ENCODE measurements around the gene NLGN1.

Gene NLGN1

DNA sequence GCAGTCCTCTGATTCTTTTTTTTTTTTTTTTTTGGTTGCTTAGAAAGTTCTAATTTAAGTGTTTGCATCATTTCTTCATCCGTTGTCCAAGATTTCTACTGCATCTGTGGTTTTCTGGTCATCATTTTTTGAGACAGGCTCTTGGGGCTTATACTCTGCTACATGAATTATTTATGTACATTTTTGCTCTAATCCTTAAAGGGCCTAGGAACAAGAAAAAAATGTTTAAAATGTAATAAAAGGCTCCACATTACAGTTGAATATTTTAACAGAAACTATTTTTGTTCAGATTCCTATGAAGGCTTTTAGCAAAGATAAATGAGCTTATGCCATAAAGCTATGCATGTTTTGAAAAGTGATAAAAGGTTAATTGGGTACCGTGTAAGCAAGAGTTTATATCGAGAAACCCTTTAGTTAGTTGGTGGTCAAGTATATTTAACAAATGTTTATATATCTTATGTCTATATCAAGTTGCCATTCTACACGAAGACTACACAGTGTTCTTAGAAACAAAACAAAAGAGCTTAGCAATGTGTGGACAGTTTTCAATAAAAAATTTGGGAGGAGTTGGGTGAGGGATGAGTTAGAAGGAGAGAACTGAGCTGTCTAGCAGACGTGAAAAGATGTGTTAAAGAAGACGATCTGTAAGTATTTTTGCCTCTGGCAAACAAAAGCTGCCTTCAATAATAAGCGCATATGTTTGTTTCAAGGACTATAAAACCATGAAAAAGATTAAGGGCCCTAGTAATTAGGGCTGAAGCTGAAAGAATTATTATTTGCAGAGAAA lies 898.0 kb downstream of the NLGN1 start:
- no peak for DNase-seq (ENCODE audit: low spot score)
- TF ChIP-seq, protein P1, sequence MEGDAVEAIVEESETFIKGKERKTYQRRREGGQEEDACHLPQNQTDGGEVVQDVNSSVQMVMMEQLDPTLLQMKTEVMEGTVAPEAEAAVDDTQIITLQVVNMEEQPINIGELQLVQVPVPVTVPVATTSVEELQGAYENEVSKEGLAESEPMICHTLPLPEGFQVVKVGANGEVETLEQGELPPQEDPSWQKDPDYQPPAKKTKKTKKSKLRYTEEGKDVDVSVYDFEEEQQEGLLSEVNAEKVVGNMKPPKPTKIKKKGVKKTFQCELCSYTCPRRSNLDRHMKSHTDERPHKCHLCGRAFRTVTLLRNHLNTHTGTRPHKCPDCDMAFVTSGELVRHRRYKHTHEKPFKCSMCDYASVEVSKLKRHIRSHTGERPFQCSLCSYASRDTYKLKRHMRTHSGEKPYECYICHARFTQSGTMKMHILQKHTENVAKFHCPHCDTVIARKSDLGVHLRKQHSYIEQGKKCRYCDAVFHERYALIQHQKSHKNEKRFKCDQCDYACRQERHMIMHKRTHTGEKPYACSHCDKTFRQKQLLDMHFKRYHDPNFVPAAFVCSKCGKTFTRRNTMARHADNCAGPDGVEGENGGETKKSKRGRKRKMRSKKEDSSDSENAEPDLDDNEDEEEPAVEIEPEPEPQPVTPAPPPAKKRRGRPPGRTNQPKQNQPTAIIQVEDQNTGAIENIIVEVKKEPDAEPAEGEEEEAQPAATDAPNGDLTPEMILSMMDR (IDR thresholded peaks at IDR 0.05; ENCODE audit: extremely low read depth, insufficient read depth, missing control alignments), result no peak
- in situ Hi-C loops (cut with MboI; ENCODE audit: low pct_unique_long_range_greater_than_20kb, low sequenced_read_pairs, unreplicated experiment), result no loop called here

DNA sequence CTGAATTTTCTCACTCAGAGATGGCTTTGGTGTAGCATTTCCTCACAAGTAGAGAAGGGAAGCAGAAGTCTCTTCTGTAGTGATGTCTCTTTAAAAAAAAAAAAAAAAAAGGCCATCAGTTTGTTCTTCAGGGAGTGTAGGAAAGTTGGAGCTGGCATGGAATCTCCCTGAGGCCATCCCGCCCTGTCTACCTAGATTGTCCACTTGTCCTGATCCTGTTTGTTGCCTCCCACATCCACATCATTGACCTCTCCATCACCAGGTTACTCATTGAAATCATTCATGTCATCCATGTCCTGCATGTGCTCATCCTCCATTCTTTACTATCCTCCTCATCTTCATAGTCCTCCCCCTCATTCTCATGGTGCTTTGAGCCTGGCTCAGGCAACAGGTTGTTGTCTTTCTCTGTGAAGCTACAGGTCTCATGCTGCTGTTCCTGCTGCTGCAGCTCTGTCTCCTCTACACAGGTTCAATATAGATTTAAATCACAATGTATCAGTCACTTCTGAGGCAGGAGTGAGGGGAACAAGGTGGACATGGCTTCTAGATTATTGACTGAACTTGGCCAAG lies 905.3 kb downstream of the NLGN1 start:
- in situ Hi-C loops (cut with MboI; ENCODE audit: low pct_unique_long_range_greater_than_20kb, low sequenced_read_pairs, unreplicated experiment), result no loop called here
- no peak for DNase-seq (ENCODE audit: low spot score)
- TF ChIP-seq, protein P1 (IDR thresholded peaks at IDR 0.05; ENCODE audit: extremely low read depth, insufficient read depth, missing control alignments), result no peak

DNA sequence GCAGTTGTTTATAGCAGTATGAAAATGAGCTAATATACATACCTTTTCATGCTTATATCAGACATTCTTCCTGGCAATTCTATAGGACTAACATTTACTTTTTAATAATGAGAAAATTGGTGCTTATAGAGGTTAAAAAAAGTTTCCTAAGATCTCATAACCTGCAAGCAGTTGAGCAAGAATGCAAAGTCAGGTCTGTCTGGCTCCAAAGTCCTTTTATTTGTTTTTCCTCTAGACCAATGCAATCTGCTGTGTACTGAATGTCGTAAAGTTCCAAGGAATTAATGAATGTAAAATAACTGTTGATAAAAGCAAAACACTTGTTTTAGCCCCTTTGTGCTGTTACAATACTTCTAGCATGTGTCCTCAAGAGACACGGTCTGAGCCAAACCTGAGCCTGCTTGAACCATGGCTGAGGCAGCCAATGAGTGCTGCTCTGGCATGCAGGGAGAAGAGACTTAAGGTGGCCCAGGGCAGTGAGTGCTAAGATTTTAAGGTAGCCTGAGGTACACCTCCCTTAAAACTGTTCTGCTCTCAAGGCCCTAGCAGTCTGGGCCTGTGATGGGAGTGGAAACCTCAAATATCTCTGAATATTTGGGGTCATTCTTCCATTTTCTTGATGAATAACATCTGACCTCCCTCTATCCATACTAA lies 906.5 kb downstream of the NLGN1 start:
- DNase-seq (ENCODE audit: low spot score), result no peak
- TF ChIP-seq, protein P1 (IDR thresholded peaks at IDR 0.05; ENCODE audit: extremely low read depth, insufficient read depth, missing control alignments), result no peak
- in situ Hi-C loops (cut with MboI; ENCODE audit: low pct_unique_long_range_greater_than_20kb, low sequenced_read_pairs, unreplicated experiment), result no loop called here

DNA sequence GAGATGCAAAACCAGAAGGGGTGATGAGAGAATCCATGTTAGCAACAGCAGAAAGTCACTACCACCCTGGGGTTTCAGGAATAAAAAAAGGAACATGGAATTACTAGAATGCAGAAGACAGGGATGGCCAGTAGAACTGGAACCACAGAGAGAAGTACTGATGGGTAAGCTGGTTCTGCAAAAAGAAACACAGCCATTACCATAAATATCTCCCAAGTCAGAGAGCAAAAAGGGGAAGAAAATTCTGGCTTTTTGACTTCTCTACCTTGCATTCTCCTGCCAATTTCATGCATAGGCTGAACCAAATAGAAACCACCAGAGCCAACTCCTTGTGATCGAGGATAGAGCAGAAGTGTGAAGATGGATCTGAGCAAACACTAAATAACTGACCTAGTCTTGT lies 911.2 kb downstream of the NLGN1 start:
- DNase-seq (ENCODE audit: low spot score), result no peak
- TF ChIP-seq, protein P1 (IDR thresholded peaks at IDR 0.05; ENCODE audit: extremely low read depth, insufficient read depth, missing control alignments), result no peak
- in situ Hi-C loops (cut with MboI; ENCODE audit: low pct_unique_long_range_greater_than_20kb, low sequenced_read_pairs, unreplicated experiment), result no loop called here

DNA sequence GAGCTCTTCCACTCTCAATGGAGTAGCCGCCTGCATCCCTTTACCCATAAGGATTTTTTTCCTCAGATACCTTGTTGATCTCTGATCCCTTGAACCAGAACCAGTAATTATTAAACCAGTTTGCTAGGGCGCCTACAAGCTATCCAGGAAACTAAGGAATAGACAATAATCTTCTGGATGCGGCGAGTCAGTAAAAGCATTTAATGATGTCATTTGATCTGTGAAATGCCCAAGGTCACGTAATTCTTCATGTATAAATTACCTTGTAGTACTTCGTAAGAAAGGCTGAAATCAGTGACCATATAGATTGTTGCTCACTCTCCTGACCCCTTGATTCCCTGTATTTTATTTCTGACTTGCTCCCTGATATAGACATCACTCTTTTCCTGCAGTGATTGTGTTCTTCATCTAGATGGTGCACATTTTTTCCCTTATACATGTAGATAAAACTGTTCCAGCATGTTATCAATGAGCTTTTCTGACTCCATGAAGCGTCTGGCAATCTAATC lies 913.0 kb downstream of the NLGN1 start:
- TF ChIP-seq, protein P1 (IDR thresholded peaks at IDR 0.05; ENCODE audit: extremely low read depth, insufficient read depth, missing control alignments), result no peak
- no peak for DNase-seq (ENCODE audit: low spot score)
- in situ Hi-C loops (cut with MboI; ENCODE audit: low pct_unique_long_range_greater_than_20kb, low sequenced_read_pairs, unreplicated experiment), result no loop called here

DNA sequence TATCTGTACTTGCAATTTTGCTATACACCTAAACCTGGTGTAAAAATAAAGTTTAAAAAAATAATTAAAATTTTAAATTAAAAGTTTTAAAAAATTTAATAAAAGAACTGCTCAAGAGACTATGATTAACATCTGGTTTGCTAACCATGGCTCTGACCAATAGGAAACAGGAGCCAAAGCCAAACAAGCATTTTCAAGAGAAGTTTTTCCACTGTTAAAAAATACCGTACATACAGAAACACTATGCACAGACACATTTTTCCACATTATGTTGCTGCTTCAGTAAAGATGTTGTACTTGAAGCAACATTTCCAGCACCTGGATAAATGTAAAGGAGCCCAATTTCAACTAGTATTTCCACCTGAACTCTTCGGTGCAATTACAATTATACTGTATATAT lies 917.7 kb downstream of the NLGN1 start:
- in situ Hi-C loops (cut with MboI; ENCODE audit: low pct_unique_long_range_greater_than_20kb, low sequenced_read_pairs, unreplicated experiment), result no loop called here
- no peak for DNase-seq (ENCODE audit: low spot score)
- TF ChIP-seq, protein P1 (IDR thresholded peaks at IDR 0.05; ENCODE audit: extremely low read depth, insufficient read depth, missing control alignments), result no peak
